Renal cortex interstitium (tissue), 11 donors: ENCODE measurements around the gene CCDC33. TPM values are rescaled to one million over a fixed set of nuclear protein-coding genes. Genes with fewer than 3 reads are reported as not detected.
"Not testable (repeated sequence)": the region's sequence is repeated elsewhere in the genome, so short reads cannot be mapped to it uniquely, and the experiment has no call there.

Source experiments
- DNase-seq, 11 donors: peaks; one replicate each; pipeline ENCODE4 v3.0.0-alpha.2; 2013; ENCODE audit warnings: low read depth in 9 of 11, low spot score in 4 of 11; ENCODE audit errors: extremely low read depth in 1 of 11
- polyA plus RNA-seq, 3 donors: library from polyadenylated mRNA; unstranded; fragments of 120-200 nt; gene quantifications; one replicate each; pipeline ENCODE4 v1.2.1, GENCODE V29; 2013; ENCODE audit not compliant: insufficient read length in 3 of 3

The CCDC33 gene
- polyA plus RNA-seq, 3 donors = 5.0 to 10.7 (median 6.6) TPM

GRCh38 chr15:74337607-74338211, 101.6 kb downstream of the CCDC33 start:
- DNase-seq = no peak

DNA sequence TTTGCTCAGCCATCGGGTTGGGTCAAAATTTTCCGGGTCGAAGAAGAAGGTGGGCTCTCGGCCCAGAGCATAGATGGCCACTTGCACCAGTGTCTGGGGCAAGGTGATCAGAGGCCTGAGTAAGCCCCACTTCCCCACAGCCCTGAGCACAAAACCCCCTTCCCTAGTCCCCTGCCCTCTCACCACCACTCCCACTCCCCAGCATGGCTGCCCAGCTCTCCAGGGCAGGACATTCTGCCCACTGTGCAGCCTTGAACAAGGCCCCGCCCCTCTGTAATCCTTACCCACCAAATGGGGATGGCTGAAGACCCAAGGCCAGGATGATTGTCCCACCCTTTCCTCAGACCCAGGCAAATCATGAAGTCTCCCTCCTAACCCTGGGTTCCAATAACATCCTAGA, 102.5 kb downstream of the CCDC33 start:
- DNase-seq = no peak

GRCh38 chr15:74339371-74339770, 103.2 kb downstream of the CCDC33 start:
- DNase-seq = no peak

- DNase-seq = no peak
Measured at GRCh38 chr15:74340150-74340549, 104.0 kb downstream of the CCDC33 start.

DNA sequence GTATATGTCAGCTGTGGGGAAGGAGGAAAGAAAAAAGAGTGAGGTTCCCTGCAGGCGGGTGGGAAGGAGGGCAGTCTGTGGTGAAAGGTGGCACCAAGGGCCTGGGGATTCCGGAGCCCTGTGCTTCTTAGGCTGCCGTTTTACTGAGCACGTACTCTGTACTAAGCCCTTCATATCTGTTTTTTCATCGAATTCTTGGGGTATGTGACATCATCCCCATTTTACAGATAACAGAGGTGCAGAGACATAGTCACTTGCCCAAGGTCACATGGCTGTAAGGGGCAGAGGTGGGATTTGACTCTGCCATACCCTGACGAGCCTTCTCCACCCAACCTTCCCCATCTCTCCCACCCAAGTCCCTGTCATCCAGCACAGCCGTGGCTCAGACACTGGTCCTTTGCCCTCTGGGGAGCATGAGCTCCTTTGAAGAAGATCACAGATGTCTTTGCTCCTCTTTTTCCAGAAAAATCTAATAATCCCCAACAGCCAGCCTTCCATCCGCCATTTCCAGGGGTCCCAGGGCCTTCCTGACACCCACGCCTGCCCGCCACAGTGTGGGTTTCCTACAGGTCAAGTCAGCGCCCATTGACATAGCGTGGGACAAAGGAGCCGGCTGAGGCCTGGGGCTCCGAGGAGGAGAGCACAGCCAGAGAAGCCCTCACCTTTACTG, 107.1 kb downstream of the CCDC33 start:
- no peak for DNase-seq

GRCh38 chr15:74343797-74344127, 107.6 kb downstream of the CCDC33 start:
- DNase-seq = no peak

DNA sequence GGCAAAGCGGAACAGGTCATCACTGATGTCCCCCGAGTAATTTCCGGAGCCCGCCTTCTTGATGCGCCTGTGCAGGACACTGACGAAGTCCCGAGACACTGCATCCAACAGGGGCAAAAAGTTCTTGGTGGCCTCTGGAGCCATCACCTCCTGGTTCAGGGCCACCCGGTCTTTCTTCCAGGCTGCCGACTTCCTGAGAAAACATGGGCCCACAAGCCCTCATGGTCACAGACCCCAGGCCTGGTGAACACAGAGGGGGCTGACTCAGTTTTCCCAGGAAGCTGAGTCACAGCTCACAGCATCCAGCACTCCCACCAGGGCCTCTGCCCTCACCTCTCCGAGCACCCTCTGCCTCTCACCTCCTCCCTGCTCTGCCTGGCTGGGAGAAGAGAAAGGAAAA, 108.9 kb downstream of the CCDC33 start:
- no peak for DNase-seq

GRCh38 chr15:74347757-74348250, 111.7 kb downstream of the CCDC33 start:
- no peak for DNase-seq

DNA sequence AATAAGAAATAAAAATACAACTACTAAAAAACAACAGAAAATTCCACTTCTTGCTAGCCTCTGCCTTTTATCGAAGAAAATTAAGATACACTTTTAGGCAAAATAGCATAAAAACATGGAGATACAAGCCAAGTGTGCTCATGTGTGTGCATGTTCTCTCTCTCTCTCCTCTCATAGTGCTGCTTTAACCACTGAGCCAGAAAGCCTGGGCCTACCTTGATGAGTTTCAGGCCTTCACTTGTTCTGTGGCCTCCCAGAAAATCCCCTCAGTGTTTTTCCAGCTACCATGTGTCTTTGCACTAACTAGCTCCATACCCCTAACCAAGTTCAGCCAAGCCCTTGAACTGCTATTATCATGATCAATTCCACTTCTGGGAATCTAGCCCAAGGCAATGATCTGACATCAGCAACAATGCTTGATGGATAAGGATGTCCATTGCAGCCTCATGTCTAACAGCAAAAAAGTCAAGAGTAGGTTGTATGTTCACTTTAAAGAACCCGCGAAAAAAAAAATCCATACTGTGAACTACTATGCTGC, 113.2 kb downstream of the CCDC33 start:
- no peak for DNase-seq

DNA sequence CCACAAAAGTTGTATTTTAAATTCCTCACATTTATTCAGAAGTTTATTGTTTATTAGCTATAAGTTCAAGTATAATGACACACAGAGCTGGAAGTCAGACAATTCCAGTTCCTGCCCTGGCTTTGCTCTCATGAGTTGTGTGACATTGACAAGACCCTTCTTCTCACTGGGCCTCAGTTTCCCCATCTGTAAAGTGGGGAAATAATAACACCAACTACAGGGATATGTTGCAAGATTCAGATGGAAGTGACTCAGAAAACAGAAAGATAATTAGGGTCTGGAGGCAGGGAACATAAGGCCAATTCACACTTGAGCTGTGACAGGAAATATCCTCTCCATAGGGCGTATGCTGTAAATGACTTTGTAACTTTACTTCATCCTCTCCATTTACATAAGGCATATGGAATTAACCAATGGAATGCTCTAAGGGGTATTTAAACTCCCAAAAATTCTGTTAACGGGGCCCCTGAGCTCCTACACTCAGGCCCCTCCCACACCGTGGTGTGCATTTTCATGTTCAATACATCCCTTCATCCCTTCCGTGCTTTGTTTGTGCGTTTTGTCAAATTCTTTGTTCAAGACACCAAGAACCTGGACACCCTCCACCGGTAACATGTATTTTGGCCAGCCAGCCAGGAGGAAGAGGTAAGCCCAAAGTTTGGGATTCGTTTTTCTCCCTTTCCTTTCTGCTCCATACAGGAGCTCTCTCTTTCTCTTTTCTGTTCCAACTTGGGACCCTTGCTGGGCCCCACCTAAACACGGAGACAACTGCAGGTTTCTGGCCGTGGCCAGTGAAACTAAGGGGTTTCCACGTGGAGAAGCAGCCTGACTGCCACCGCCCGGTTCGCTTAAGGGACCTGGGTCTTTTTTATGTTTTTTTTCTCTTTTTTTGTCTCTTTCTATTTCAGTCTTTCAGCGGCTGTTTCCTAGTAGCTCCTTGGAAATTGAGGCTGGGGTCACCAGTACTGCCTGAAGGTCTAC, 114.5 kb downstream of the CCDC33 start:
- DNase-seq = no peak

- DNase-seq = no peak
Measured at GRCh38 chr15:74351670-74352069, 115.5 kb downstream of the CCDC33 start.

DNA sequence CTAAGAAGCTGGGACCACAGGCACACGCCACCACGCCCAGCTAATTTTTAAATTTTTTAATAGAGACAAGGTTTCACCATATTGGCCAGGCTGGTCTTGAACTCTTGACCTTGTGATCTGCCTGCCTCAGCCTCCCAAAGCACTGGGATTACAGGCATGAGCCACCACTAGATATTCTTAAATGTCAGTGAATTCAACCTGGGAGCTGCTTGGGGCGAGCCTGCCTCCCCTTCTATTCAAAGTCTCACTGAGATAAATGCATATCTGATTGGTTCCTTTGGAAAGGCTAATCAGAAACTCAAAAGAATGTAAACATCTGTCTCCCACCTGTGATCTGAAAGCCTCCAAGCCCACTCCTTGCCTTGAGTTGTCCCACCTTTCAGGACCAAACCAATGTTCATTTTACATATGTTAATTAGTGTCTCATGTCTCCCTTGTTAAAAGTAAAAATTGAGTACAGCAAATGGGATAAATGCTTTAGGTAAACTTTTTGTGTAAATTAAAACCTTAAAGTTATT, 116.3 kb downstream of the CCDC33 start:
- DNase-seq = no peak

DNA sequence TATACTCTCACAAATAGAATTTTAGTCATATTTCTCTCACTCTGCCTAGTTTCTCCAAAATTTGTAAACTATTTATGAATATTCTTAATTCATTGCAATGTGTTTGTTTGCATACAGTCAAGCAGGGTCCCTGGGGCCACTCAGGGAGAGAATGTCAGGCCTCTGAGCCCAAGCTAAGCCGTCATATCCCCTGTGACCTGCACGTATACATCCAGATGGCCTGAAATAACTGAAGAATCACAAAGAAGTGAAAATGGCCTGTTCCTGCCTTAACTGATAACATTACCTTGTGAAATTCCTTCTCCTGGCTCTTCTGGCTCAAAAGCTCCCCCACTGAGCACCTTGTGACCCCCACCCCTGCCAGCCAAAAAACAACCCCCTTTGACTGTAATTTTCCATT, 117.9 kb downstream of the CCDC33 start:
- not testable (repeated sequence) for DNase-seq

DNA sequence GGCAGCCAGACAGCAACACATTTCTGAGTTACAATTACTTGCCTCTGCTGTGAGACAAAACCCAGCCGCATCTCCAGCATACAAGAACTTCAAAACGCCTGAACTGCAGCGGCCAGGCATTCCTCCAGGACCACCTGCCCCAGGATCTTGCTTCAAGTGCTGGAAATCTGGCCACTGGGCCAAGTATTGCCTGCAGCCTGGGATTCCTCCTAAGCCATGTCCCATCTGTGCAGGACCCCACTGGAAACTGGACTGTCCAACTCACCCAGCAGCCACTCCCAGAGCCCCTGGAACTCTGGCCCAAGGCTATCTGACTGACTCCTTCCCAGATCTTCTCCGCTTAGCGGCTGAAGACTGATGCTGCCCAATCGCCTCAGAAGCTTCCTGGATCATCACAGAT, 119.9 kb downstream of the CCDC33 start:
- DNase-seq = not testable (repeated sequence)

GRCh38 chr15:74357514-74357913, 121.4 kb downstream of the CCDC33 start:
- not testable (repeated sequence) for DNase-seq

DNA sequence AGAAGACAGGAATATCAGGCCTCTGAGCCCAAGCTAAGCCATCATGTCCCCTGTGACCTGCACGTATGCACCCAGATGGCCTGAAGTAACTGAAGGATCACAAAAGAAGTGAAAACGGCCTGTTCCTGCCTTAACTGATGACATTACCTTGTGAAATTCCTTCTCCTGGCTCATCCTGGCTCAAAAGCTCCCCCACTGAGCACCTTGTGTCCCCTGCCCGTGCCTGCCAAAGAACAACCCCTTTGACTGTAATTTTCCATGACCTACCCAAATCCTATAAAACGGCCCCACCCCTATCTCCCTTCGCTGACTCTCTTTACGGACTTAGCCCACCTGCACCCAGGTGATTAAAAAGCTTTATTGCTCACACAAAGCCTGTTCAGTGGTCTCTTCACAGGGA, 123.2 kb downstream of the CCDC33 start:
- not testable (repeated sequence) for DNase-seq

GRCh38 chr15:74360855-74361254, 124.7 kb downstream of the CCDC33 start:
- DNase-seq = not testable (repeated sequence)

DNA sequence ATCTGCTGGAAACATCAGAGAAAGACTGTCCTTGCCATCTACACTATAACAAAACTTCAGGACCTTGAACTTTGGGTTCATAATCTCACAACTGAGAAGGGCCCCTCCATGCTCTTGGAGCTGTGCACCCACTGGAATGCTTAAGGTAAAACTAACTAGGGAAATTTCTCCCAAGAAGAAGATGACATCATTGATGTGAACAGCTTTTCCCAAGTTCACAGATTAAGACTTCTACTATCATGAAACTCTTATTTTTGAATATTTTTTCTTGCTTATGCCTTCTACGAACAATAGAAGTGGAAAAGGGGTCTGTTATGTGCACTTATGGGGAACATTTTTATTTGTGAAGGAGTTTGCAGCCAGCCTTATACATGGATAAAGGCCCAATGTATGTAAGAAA, 126.4 kb downstream of the CCDC33 start:
- no peak for DNase-seq

- DNase-seq = no peak
Measured at GRCh38 chr15:74364936-74365597, 128.9 kb downstream of the CCDC33 start.
